Stimulated activated CD8-positive, alpha-beta memory T cell treated with anti-CD3 and anti-CD28 coated beads, Interleukin-4, amount 100 ng/mL, for 4 hours (primary cell): ENCODE data around the gene MCU.
"Not testable (repeated sequence)": the region's sequence is repeated elsewhere in the genome, so short reads cannot be mapped to it uniquely, and the experiment has no call there.

Experiments
- DNase-seq, 2 donors: peaks; one replicate each; pipeline ENCODE4 v3.0.0-alpha.2; 2020; ENCODE audit warnings: low read depth in 2 of 2, low spot score in 1 of 2

The MCU gene

DNA sequence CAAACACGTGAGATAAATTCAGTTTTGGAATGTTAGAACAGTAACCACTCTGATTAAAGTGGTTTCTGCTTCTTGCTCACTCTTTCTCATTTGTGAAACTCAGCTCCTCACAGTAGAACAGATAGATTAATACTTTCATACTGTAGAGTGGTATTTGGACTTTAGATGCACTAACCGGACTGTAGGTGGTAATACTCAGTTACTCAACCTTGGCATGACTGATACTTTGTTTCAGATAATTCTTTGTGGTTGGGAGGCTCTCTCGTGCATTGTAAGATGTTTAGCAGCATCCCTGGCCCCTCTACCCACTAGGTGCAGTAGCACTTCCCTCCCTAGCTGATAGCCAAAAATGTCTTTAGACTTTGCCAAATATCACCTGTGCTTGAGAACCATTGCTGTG, 37.6 kb downstream of the MCU start:
- no peak for DNase-seq

DNA sequence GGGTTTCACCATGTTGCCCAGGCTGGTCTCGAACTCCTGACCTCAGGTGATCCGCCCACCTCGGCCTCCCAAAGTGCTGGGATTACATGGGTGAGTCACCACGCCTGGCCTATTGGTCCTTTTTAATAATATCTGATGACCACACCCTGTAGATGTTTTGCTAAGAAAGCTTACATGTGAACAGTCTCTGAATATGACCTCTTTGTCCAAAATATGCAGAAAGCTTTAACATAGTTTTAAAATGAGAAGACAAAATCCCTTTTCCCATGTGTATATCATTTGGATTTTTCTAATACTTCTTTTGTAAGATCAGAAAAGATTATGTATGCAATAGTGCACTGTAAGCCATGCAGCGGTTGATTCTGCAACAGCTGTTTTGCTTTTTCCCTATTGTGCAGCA, 38.5 kb downstream of the MCU start:
- no peak for DNase-seq

DNA sequence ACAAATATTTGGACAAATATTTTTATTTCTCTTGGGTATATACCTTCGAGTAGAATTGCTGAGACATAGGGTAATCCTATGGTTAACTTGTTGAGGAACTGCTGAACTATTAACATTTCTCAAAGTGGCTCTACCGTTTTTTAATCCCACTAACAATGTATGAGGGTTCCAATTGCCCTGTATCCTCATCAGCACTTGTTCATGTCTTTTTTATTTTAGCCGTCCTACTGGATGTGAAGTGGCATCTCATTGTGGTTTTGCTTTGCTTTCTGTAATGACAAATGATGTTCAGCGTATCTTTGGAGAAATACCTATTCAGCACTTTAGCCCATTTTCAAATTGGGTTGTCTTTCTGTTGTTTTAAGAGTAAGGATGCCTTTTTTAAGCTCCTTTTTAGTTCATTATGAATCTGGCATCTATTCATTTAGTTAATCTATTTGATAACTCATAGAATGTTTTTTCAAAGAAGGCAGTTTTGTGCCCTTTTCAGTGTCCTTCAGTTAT, 40.0 kb downstream of the MCU start:
- DNase-seq: no peak

DNA sequence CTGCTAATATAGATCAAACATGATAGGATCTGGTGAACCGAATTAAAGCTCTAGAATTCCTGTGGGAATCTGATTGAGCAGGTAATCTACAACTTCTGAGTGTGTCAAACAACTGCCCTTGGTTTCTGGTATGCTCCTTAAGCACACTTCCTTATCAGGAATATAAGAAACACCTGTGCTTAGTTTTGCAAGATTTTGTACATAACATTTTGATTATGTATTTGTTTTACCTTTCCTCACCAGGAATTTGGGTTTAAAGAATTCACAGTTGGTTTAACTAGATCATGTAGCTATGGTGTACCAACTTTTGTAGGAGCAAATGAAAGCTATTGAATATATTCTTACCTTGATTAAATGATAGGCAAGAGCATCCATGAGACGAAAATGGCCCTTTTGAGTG, 40.6 kb downstream of the MCU start:
- no peak for DNase-seq

DNA sequence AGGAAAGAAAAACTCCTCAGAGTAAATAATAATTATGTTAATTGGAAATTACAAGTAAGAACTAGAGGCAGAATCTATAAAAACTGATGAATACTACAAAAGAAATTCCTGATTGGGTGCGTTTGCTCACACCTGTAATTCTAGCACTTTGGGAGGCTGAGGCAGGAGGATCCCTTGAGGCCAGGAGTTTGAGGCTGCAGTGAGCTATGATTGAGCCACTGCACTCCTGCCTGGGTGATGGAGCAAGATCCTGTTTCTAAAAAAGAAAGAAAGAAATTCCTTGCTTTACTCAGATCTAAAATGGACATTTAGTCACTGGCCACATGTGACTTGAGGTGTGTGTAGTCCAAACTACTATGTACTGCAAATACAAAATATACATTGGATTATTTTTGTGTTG, 42.0 kb downstream of the MCU start:
- DNase-seq: no peak

DNA sequence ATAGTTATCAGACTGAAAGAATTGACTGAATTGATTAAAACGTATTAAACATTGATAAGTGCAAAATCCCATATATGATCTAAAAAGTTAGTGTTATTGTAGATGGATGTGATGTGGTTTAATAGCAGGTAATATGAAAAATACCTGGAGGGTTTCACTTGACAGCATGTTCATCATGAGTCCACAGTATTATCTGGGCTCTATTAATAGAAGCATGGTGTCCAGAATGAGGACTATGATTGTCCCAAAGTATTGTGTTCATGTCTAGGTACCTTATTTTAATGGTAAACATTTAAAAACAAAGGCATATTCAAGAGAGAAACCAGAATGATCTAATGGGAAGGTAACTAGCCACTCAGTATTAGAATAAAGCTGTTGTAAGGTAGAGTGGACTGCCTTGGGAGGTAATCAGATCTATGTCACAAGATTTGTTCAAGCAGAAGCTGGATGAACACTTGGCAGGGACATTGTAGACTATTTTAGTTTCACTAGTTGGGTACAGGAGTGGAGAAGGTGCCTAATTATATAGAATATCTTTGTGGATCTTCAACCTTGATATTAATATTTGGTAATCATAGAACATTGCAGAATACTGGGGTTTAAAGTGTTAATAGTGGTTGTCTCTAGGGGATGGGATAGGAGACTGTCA, 43.5 kb downstream of the MCU start:
- no peak for DNase-seq

DNA sequence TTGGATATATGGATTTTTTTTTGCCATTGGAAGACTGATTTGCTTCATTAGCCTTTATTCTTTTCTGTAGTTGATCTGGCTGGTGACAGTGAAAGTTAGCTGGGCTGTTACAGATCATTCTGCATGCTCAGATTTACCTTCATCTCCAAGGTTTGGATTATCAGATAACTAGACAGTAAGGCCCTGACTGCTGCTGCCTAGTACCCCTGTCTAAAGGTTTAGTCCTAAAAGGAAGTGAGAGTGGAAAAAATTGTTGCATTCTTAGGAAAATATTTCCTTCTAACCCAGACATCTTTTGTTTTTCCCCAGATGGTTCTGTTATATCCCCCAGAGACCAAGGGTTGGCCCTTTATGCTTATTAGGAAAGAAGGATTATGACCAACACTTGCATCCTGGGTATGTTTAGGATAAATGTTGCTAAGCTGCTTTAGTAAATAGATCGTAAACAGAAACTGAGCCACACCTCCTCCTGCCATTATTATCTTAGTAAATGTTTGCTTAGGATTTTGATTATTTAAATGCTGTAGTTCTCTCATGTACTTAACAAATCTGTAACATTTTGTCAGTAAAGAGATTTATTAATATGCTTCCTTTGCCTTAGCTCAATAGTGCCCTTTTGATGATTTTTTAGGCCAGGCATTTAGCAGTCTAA, 44.4 kb downstream of the MCU start:
- no peak for DNase-seq

DNA sequence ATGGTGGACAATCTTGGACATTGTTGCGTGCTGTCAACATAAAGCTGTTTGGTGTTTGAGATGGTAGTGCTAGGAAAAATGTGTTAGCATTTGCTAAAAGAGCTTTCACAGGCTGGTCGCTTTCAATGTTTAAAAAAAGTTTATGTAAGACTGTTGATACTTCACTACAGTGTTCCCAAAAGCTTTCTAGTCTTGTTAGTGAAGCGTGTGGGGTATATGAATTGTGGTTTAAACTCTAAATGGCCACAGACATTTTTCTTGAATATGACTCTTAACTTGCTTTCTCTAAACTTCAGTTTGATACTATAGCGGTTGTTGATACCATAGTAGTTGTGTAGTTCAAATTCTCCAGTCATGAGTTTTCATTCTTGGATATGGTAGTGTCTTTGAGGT, 44.9 kb downstream of the MCU start:
- DNase-seq: no peak

DNA sequence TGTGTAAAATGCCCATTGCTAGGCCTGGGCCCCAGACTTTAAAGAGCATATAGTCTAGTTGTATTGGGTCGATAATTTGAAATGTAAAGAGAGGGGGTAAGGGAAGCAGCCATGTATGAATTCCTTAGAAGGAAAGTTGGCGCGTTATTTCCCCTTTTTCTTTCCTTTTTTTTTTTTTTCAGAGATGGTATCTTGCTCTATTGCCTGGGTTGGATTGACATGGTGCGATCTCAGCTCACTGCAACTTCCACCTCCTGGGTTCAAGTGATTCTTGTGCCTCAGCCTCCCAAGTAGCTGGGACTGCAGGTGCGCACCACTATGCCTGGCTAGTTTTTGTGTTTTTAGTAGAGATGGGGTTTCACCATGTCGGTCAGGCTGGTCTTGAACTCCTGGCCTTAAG, 45.4 kb downstream of the MCU start:
- DNase-seq: not testable (repeated sequence)

DNA sequence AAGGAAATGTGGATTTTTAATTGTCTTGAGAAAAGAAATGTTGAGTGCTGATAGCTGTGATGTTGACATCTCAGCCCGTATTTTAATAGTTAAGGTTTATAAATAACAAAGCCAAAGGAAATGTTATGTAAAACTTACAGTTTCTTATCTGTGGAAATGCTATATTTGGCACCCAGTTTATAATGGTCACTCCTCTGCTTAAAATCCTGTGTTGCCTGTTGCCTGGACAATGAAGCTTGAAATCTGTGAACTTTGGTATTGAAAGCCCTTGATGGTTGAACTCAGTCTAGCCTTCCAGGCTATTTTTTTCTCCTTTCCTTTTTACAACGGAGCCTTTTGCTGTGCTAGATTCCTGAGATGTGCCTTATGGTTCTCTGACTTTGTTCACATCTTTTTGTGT, 46.5 kb downstream of the MCU start:
- DNase-seq: no peak

DNA sequence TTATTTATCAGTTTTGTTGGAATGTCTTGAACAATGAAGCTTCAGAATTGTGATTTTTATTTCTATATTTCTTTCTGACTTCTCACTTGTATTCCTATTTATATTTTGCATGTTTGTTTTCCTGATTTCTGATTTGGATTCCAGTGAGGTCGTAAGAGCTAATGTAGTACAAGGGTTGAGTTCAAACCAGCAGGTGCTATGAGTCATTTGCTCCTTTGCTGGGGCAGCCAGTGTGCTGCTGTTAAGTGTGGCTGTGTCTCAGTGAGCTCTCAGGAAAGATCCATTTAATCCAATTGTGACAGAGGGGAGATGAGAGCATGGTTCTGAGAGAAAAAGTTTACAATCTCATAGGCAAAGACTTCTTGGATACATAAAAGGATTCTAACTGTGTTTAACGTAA, 48.6 kb downstream of the MCU start:
- DNase-seq: no peak

DNA sequence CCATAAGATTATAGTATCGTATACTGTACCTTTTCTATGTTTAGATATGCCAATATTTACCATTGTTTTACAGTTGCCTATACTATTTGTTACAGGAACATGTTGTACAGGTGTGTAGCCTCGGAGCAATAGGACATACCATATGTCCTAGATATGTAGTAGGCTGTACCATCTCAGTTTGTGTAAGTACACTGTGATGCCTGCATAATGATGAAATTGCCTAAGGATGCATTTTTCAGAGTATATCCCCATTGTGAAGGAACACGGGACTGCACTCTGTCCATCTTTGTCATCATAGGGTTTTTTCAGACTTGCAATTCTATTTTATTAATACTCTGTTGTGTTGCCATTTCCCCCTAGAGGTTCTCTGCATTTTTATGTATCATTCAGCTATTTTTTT, 50.1 kb downstream of the MCU start:
- no peak for DNase-seq

DNA sequence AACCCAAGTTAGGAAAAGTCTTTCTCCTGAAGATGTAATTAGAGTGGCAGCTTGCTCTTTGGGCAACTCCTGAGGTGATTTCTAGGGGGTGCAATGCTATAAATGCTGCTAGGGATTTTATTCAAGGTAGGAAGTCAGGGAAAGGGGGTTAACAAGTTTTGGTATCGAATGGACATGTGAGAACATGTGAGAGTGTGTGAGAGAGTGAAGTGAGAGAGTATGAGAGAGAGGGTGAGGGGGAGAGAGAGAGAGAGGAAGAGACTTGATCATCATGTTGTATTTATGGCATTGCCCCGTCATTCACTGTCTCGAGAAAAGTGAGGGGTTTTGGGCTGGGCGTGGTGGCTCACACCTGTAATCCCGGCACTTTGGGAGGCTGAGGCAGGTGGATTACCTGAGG, 50.9 kb downstream of the MCU start:
- no peak for DNase-seq

DNA sequence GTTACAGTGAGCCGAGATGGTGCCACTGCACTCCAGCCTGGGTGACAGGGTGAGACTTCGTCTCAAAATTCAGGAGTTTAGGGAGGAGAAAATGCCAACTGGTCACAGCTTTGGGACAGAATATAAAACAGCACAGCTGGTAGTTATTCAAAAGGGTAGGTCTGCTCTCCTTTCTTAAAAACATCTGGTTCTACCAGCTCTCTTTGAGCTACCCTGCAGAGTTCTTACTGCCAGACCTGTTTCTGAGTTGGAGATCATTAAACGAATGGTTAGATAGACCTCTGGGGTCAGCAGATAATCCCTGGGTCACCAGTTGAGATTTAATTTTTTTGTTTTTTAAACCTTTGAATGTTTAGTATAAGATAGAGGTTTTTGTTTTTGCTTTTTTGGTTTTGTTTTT, 52.6 kb downstream of the MCU start:
- DNase-seq: no peak

DNA sequence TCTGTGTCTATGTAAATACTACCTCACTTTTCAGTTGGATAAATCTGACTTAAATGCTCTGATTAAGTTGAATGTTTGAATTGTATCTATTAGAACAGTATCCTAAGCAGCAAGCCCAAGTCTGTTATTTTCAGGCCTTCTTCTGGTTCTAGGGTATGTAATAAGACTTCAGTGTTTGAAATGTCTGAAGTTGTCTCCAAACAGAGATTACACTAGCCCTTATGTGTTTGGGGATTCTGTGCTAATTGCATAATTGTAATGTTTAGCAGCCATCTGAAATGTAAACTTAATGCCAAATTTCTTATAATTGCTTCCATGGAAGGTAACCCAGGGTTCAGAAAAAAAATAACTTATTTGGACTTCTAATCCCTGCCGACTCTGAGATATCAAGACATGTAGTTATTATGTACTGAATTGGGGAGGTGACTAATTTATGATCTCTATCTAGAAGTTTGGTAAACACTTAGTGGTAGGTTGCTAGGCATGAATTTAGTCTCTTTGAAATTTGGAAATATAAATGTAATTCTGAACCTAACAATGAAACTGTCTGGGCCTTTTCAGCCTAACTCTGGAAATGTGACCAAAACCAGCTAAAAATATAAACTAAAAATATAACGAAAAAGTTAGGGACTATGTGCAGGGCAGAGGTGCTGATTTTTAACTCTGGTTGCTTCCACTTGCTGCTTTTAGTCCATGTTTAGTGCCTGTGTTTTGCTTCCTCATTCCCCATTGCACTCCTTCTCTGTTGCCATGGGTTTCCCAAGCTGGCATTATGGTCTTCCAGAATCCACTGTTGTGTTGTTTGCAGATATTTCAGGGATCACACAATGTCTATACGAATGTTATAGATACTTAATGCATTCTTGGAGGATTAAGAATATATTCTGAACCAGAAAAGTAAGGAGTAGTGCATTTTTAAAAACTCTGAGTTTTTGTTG, 54.8 kb downstream of the MCU start:
- no peak for DNase-seq

DNA sequence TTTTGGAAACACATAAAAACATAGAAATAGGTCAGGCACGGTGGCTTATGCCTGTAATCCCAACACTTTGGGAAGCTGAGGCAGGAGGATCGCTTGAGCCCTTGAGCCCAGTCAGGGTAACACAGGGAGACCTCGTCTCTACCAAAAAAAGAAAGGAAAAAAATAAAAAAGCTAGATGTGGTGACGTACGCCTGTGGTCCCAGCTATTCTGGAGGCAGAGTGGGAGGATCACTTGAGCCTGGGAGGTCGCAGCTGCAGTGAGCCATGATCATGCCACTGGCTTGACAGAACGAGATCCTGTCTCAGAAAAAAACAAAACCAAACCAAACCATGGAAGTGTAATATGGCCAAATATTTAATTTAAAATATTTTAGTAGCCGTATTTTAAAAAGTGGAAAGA, 55.6 kb downstream of the MCU start:
- DNase-seq: no peak

DNA sequence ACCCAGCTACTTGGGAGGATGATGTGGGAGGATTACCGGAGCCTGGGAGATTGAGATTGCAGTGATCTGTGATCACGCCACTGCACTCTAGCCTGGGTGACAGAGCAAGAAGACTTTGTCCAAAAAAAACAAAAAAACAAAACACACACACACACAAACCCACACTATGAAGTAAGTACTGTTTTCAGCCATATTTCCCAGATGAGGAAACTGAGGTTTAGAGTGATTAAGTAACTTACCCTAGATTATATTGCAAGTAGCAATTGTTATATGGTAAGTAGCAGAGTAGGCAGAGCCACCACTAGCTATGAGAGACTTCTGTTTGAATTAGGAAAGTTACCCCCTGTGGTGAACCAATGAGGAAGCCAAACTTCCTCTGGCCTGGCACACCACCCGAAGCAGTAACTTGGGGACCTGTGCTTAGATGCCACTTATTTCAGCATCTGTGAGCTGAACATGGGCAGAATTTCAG, 61.9 kb downstream of the MCU start:
- no peak for DNase-seq

DNA sequence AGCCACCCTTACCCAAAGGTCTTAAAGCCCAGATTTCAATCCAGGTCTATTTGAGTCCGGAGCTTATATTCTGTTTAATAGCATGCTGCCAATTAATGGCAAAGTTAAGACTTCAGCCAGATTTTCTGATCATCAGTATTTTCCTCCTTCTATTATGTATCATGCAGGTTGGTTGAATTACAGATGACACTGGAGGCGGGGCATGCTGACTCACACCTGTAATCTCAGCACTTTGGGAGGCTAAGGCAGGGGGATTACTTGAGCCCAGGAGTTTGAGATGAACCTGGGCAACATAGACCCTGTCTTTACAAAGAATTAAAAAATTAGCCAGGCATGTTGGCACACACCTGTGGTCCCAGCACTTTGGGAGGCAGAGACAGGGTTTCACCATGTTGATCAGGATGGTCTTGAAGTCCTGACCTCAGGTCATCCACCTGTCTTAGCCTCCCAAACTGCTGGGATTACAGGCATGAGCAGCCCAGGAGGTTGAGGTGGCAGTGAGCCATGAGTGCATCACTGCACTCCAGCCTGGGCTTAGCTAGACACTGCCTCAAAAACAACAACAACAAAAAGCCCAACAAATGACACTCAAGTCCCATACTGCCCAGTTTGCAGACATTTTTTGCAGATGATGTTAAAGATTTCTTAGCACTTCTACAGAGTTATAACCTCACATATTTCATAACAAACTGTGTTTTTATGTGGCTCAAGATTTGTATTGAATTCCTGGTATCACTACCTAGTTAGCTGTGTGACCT, 62.5 kb downstream of the MCU start:
- DNase-seq: no peak

DNA sequence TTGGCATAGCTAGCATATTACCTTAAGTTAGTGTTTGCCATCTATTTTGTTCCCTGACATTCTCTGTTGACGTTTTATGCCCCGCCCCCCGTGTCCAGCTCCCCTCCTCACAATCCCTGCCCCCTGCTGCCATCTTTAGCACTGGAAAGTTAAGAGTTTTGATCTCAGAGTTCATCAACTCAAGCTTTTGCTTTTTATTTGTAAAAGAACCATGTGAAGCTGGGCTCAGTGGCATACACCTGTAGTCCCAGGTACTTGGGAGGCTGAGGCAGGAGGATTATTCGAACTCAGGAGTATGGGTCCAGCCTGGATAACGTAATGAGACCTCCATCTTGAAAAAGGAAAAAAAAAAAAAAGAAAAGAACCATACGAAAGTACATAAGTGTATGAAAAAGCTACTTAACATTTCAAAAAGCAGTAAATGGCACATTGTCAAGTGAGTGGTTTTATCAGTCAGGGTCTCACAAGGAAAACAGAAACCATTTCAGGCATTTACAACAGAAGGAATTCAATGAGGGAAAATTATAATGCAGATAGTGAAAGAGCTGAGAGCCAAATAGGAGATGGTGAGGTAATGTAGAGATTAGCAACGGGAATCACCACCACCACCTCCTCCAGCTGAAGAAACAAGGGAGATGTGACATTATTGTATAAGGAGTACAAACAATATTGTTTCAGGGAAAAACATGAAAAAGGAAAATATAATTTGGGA, 64.9 kb downstream of the MCU start:
- DNase-seq: no peak

DNA sequence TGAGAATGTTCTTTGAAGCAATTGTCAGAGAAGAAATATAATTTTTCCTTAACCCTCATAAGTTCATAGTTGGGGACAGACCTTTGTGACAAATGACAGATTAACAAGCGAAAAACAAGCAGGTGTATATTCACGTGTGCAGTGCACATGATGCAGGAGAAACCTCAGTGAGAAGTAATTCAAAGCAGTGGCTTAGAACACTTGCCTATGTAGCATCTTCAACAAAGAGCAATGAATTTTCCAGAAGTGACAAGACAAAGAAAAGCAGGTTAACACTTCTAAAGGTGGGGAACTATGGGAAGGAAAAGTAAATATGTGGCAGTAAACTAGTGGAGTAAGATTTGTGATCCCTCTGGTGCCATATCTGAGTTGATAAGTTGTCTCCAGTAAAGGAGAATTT, 65.8 kb downstream of the MCU start:
- DNase-seq: no peak

DNA sequence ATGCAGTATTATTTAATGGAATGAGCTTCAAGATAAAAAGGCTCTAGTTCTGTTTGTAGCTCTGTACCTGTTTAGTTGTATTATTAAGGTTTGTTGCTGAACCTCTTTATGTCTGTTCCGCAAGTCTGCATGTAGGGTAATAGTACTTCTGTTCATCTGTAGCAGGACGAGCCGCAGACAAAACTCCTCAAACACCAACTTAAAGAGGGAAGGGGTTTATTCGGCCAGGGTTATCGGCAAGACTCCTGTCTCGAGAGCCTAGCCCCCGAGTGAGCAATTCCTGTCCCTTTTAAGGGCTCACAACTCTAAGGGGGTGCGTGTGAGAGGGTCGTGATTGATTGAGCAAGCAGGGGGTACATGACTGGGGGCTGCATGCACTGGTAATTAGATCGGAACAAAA, 67.0 kb downstream of the MCU start:
- not testable (repeated sequence) for DNase-seq
